NCI-H1048 (cell line): ENCODE results near the gene CSPG4.

Experiments used
- DNase-seq: peaks from one replicate; lab custom pipeline; 2025; lab: John Stamatoyannopoulos, UW

The CSPG4 gene

DNA sequence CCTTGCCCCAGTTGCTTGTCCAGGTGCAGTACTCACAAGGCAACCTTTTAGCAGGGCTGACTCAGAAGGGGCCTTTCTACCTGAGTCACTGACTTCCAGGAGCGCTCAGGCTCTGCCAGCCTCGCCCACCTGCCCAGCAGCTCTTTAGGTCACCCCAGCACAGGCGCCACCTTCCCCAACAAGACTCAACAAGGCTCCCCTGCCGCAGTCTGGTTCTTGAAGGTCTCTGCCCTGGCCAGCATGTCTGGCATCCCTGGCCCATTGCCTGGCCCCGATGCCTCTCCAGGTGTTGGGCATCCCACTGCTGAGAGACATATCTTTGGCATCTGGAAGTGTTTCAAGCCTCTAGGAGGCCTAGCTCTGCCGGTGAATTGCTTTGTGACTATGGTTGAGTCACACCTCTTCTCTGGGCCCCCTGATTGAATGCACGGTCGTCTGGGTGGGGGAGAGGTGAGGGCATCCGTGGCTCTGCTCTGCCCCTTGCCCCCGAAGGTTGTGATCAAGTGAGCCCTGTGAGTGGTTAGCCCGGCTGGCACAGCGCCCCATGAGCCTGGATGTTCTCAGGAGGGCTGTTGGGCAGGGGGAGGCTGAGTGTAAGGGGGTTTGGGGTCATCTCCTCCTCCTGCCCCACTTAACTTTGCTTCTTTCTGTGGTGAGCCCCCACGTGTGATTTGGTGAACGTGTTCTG, 43.3 kb downstream of the CSPG4 start:
- no peak for DNase-seq

DNA sequence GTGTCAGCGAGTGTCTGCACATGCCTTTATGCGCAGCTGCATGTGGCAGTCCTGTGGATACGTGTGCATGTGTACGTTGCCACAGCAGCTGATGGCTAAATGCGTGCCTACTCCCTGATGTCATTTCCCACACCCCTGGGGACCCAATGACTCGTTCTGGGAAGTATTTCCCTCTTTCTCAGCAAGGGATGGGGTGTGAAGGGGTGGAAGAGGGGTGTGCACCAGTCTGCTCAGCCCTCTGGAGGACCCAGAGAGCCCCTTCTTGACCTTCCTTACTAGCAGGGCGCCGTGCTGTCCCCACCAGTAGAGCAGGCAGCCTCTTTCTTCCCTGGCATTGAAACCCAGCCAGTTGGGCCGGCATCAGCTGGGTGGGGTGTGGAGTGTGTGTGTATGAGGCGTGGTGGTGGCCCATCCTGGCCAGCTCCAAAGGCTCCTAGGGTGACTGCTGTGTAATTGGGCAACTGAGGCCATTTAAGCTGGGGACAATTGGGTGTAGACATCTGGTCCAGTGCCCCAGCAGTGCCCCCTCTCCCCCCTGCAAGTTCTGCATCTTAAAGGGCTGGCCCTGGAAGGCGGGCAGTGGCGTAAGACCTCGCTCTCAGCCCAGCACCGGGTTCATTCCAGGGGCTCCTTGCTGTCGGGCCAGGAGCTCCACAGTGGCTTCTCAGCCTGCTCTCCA, 45.7 kb downstream of the CSPG4 start:
- no peak for DNase-seq

DNA sequence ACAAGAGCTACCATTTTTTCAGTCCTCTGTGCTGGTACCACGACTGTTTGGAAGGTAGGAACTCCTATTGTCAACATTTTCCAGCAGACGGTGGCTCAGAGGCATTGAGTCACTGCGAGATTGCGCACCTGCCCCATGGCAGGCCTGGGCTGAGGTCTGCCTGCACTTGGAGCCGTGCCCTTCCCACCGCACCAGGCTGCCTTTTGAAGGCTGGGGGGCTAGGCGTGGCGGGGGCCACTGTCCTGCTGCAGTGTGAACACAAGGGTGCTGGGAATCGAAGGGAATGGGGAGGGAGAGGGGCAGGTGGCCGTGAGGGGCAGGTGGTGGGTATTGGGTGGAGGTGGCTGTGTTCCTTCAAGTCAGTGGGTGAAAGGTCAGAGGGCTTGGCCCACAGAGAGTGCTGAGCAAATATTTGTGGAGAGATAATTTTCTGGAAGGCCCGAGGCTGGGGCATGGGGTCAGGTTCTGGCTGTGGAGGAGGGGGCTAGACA, 48.7 kb downstream of the CSPG4 start:
- DNase-seq = no peak

DNA sequence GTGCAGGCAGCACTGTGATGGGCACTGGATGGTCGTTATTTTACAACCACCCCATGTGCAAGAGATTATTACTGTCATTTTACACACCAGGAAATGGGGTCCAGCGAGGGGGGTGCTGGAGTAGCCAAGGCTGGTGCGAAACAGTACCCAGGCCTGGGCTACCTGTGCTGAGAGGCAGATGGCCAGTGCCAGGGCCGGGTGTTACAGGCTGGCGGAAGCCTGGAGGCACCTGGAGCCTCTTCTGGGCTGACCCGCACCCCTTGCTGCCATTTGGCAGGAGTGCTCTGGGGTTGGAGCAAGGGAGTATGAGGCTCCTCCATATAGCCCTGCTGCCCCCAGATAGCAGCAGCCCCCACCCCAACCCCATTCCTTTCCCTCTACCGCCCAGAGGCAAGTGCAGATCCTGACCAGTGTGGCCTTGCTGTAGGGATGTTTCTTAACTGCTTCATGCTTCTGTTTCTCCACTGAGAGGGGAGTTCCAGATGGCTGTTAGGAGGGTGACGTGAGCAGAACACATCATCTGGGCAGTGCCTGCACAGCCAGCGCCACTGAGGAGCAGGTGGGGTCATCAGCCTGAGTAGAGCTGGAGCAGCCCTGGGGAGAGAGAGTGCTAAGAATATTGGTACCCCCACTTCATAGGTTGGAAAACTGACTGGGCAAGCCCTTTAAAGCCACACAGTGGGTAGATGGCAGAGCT, 49.7 kb downstream of the CSPG4 start:
- DNase-seq = no peak

DNA sequence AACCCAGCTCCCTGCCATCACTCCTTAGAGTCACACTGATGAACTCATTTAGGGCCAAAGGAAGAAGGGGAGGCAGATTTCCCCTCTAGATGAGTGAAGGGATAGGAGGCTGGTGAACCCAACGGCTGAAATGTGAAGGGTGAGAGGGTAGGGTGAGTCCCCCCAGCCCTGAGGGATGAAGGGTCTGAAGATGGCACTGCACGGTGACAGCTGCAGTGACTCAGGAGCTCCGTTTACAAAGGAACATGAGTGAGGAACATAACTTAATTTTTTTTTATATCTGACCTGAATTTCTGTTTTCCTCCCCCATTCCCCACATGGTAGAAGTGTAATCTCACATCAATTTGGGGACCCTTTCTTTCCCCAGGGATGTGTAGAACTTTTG, 50.9 kb downstream of the CSPG4 start:
- no peak for DNase-seq

DNA sequence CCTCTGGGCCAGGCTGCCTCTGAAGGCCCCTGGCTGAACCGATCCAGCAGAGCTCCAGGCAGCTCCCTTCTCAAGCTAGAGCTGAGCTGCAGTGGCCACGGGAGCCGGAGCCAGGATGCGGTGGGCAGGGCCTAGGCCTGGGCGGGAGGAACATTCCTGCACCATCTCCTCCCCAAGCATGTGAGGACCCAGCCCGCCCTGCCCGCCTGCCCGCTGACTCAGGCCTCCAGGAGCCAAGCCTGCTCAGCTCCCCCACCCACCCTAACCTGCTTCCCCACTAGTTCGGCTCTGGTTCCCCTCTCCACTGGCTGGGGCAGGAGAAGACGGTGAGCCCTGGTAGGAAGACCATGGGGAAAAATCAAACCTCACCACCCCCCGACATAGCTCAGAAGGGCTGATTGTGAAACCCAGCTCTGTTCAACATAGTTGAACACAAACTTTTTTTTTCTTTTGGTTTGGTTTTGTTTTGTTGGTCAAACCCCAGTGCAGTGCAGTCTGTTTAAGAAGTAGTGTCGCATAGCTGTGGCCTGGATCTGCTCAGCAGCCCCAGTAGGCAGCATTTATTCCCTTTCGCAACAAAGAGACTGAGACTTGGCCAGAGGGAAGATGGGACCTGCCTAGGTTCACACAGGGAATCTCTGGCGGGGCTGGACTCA, 51.4 kb downstream of the CSPG4 start:
- DNase-seq = no peak

DNA sequence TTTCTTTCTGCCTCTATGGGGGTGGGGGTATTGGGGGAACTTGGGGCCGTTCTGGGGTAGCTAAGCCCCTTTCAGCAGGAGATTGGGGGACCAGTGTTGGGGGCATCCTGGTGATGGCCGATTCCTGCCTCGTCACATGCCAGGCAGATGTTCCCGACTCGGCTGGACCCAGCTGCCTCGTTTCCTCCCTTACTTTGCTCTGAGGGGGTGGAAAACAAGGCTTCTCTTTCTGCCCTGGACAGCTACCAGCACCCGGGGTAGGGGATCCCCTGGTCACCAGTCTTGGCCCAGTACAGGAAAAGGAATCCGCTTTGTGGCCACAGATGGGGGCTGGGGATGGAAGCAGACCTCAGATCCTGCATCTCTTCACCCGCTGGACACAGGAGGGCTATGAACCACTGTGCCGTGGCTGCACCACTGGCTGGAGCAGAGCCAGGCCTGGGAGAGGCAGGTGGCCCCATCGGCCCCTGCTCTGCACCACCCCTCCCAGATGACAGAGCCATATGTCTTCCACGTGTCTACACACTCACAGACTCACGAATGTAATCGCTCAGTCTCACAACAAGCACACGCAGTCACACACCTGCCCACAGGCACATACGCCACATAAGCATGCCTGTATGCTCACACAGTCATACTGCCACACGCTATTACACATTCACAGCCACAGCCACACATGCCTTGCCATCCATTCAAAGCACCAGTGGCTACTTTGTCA, 52.6 kb downstream of the CSPG4 start:
- DNase-seq = no peak

DNA sequence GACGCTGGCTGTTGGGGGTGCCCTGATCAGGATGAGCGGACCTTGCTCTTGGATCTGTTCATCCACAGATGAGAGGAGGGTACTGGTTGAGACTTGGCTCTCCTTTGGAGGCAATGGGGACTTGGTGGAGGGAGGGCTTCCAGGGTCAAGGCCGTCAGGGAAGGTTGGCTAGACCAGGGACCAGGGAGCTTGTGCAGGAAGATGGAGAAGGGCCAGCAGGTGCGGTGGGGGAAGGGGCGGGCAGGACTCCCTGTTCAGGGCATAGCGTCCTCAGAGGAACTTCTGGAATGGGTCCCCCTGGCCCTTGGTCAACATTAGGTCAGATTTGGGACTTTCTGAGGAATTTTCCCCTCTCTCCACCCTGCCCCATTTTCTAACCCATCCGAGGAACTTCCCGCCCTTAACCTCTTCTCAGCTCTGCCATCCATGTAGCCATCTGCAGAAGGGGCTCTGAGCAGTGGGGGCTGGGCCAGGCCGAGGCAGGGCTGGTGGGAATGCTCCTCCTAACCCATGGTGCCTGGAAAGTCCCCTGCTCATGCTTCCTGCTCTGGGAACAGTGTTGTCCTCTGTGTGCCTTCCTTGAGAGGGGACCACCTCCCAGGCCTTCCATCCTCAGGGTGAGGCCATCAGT, 53.4 kb downstream of the CSPG4 start:
- no peak for DNase-seq

DNA sequence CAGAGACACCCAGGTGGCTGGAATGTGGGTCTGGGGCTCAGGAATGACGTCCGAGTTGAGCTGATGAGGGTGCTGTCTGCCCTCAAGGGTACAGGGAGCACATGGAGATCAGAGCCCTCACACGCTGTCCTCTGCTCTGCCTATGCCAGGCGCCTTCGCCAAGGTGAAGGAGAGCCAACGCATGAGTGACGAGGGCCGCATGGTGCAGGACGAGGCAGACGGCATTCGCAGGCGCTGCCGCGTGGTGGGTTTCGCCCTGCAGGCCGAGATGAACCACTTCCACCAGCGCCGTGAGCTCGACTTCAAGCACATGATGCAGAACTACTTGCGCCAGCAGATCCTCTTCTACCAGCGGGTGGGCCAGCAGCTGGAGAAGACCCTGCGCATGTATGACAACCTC, 55.8 kb downstream of the CSPG4 start:
- no peak for DNase-seq

DNA sequence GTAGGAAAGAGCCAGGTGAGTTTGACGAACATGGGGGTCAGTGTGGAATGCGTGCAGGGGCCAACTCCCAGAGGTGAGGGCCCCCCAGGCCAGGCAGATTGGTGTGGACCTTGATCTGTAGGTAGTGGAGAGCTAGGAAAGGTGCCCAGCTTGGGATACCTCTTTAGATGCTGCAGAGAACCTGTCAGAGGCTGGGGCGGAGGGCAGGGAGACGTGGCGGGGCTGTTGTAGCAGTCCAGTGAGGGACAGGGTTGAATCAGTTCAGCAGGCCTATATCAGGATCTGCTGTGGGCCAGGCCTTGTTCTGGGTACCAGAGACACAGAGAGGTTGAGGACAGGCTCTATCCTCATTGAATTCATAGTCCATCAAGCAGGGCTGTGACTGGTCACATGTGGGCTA, 56.3 kb downstream of the CSPG4 start:
- DNase-seq = no peak

DNA sequence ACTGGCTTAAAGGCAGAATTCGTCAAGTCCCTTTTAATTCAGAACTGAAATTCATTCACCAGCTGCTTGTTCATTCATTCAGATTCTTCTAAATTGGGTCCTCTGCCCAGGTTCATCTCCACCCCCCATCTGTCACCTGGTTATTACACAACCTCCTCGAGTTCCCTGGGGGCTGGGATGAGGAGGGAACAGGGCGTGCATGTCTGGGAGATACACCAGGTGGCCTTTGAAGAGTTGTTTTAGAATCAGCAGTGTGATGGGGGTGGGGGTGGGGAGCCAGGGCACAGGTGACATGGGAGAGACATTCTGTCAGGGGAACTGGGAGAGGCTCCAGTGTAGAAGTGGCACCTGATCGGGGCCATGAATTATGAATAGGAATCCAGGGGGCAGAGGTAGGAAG, 56.7 kb downstream of the CSPG4 start:
- DNase-seq = no peak

DNA sequence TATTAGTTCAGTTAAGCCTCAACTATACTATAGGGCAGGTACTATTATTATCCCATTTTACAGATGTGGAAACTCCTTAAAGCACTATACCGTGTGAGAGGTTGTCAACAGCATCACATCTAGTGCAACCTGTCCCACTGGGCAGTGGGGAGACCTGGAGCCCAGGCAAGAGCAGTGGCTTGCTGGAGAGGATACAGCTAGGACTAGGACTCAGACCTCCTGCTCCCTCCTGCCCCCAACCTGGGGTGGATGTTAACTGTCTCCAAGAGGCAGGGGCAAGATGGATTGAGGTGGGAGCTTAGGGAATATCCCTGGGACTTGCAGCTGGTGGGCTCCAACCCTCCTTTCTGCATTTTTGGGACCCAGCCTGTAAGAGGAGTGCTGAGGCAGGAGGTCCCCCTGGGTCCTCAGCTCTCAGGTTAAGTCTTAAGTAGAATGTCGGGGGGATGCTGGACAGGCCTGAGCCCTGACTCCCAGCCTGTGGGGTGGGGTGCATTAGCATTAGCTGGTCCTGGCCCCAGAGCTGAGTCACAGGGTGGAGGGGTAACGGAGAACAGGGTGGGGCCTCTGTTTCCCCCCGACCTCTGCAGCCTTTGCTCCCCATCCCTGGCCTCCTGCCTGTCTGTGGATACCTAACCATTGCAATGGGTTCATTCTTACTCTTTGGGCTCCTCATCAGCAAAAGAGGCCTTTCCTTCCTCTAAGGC, 58.3 kb downstream of the CSPG4 start:
- no peak for DNase-seq

DNA sequence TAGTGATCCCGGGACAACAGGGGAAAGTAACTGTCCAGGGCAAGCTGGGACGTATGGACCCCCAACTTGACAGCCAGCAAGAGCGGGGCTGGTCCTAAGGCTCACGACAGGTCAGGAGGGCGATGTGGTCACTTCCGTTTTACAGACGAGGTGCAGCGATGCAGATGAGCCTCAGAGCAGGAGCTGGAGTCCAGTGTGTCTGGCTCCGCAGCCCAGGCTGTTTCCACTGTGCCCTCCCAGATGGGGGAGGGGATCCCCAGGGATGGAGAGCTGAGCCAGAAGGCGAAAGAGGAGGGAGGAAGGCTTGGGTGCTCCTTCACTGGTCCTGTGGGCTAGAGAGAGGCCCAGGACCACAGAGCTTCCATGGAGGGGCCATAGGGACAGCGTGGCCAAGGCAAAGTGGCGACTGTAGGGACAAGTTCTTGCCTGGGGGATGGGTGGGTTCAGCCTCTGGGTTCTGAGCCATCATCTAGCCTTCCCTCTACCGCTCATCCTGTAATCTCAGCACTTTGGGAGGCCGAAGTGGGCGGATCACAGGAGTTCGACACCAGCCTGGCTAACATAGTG, 59.2 kb downstream of the CSPG4 start:
- no peak for DNase-seq

DNA sequence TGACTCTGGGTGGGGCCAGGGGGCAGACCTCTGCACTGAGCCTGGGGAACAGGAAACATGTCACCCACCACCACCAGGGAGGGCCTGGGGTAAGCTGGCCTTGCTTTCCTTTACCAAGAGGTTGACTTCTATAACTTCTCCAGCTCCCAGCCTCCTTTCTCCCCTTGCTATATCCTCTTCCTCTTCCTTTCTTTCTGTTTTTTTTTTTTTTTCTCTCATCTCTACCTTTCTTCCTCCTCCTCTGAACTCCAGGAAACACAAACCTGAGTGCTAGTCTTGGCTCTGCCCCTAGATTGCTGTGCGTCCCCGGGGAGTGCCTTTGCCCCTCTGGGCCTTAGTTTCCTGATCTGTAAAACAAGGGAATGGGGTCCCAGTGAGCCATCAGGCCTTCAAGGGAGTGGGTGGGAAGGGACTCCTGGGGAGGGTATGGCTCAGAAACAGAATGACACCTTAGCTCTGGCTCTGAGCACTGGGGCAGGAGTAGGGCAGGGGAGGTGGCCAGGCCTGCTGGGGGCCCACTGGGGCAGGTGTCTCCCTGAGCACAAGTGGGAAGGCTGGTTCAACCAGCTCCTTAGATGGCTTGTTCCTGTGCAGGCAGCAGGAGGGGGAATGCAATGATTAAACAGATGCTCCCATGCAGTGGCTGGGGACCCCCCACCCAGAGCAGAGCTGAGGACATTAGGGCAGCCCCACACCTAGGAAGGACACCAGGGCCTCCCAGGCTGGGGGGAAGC, 60.7 kb downstream of the CSPG4 start:
- DNase-seq = no peak

DNA sequence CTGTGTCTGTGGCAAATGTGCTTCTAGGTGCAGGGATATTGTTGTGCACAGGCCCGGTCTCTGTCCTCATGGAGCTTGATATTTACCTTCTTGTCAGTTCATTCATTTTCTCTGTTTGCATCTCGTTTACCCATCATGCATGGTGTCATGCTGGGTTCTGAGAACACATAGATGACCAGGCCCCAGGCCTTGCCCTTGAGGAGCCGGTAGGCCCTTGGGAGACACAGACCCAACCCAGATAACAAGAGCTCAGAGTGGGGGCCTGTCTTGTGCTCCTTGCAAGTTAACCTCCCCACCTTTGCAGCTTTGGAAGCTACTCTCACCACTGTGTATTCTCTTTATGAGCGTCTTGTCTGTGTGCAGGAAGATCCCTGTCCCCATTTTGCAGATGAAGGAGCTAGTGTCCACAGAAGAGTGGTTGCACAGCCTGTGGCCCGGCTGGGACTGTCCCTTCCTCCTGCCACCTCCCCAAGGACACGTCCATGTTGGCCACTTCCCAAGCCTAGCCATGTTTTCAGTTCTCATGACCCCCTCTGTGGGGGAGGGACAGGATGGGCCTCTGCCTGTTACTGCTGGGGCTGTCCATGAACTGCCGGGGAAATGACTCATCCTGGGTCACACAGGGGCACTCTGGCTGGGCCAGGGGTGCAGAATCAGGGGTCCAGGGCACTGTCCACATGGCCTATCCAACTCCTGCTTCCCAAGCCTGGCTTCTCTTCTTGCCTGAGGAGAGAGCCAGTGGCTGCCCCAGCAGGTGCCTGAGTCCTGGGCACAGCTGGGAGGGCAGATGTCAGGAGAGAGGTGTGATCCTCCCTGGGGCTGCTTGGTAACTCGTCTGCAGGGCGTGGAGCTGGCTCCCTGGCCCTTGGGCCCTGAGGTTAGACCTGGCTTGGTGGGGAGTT, 61.5 kb downstream of the CSPG4 start:
- no peak for DNase-seq

DNA sequence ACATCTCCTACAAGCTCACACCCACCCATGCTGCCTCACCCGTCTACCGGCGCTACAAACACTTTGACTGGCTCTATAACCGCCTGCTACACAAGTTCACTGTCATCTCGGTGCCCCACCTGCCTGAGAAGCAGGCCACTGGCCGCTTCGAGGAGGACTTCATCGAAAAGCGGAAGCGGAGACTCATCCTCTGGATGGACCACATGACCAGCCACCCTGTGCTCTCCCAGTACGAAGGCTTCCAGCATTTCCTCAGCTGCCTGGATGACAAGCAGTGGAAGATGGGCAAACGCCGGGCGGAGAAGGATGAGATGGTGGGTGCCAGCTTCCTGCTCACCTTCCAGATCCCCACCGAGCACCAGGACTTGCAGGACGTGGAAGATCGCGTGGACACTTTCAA, 62.8 kb downstream of the CSPG4 start:
- DNase-seq = no peak

DNA sequence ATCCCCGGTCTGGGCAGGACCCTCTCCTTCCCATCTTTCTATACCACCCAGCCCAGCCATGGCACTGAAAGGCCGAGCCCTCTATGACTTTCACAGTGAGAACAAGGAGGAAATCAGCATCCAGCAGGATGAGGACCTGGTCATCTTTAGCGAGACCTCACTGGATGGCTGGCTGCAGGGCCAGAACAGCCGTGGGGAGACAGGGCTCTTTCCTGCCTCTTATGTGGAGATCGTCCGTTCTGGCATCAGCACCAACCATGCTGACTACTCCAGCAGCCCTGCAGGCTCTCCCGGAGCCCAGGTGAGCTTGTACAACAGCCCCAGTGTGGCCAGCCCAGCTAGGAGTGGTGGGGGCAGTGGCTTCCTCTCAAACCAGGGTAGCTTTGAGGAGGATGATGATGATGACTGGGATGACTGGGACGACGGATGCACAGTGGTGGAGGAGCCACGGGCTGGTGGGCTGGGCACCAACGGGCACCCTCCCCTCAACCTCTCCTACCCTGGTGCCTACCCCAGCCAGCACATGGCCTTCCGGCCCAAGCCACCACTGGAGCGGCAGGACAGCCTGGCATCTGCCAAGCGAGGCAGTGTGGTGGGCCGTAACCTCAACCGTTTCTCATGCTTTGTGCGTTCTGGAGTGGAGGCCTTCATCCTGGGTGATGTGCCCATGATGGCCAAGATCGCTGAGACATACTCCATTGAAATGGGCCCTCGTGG, 63.4 kb downstream of the CSPG4 start:
- no peak for DNase-seq
